ENCODE data around the gene GABPB2. TPM values are rescaled to one million over a fixed set of nuclear protein-coding genes. Genes with fewer than 3 reads are reported as not detected.

The GABPB2 gene
- total and polyA plus RNA-seq, 2 of the 13 experiments (the other 11 are each of a cell fraction or from before 2014, with no cell fraction given) = 0.09 TPM; not detected in 1

- TF ChIP-seq, protein P1, sequence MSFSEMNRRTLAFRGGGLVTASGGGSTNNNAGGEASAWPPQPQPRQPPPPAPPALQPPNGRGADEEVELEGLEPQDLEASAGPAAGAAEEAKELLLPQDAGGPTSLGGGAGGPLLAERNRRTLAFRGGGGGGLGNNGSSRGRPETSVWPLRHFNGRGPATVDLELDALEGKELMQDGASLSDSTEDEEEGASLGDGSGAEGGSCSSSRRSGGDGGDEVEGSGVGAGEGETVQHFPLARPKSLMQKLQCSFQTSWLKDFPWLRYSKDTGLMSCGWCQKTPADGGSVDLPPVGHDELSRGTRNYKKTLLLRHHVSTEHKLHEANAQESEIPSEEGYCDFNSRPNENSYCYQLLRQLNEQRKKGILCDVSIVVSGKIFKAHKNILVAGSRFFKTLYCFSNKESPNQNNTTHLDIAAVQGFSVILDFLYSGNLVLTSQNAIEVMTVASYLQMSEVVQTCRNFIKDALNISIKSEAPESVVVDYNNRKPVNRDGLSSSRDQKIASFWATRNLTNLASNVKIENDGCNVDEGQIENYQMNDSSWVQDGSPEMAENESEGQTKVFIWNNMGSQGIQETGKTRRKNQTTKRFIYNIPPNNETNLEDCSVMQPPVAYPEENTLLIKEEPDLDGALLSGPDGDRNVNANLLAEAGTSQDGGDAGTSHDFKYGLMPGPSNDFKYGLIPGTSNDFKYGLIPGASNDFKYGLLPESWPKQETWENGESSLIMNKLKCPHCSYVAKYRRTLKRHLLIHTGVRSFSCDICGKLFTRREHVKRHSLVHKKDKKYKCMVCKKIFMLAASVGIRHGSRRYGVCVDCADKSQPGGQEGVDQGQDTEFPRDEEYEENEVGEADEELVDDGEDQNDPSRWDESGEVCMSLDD (CRISPR knock-in tag; IDR thresholded peaks at IDR 0.05; ENCODE audit: borderline replicate concordance) = no peak
- TF ChIP-seq TOE1 (CRISPR knock-in tag; IDR thresholded peaks at IDR 0.05) = no peak
- TF ChIP-seq ZBTB39 (CRISPR knock-in tag; IDR thresholded peaks at IDR 0.05) = no peak
- no peak for TF ChIP-seq ISX (CRISPR knock-in tag; conservative IDR thresholded peaks at IDR 0.05)
- TF ChIP-seq ZNF549 (CRISPR knock-in tag; IDR thresholded peaks at IDR 0.05) = 0 out of 2 replicates have a peak, but pooled peaks have one; percentile 57
- TF ChIP-seq ZNF598 (CRISPR knock-in tag; IDR thresholded peaks at IDR 0.05; ENCODE audit: borderline replicate concordance) = no peak
- peak; percentile 49; the same call in 1 of the 2 replicates for TF ChIP-seq ZNF230 (CRISPR knock-in tag; IDR thresholded peaks at IDR 0.05)
- TF ChIP-seq CBX5 (CRISPR knock-in tag; IDR thresholded peaks at IDR 0.05; ENCODE audit: borderline replicate concordance) = peak; percentile 82
- no peak for TF ChIP-seq ZNF292 (CRISPR knock-in tag; IDR thresholded peaks at IDR 0.05; ENCODE audit: borderline replicate concordance, low read depth)
- no peak for TF ChIP-seq ZNF678 (CRISPR knock-in tag; IDR thresholded peaks at IDR 0.05)
- peak; percentile 82; the same call in 1 of the 2 replicates for TF ChIP-seq ZFP1 (CRISPR knock-in tag; IDR thresholded peaks at IDR 0.05)
- TF ChIP-seq NFAT5 (CRISPR knock-in tag; IDR thresholded peaks at IDR 0.05) = no peak
- TF ChIP-seq MED8 (CRISPR knock-in tag; IDR thresholded peaks at IDR 0.05; ENCODE audit: insufficient replicate concordance) = no peak
- no peak for TF ChIP-seq IKZF1 (IDR thresholded peaks at IDR 0.05)
- TF ChIP-seq ZNF724P (CRISPR knock-in tag; IDR thresholded peaks at IDR 0.05; ENCODE audit: borderline replicate concordance) = no peak
- no peak for TF ChIP-seq HOXA7 (CRISPR knock-in tag; IDR thresholded peaks at IDR 0.05)
- TF ChIP-seq KLF9 (CRISPR knock-in tag; IDR thresholded peaks at IDR 0.05; ENCODE audit: low read depth) = no peak
- 0 out of 2 replicates have a peak, but pooled peaks have one; percentile 73 for TF ChIP-seq ZNF367 (CRISPR knock-in tag; IDR thresholded peaks at IDR 0.05; ENCODE audit: borderline replicate concordance)
Measured at GRCh38 chr1:151165738-151166504, 95.4 kb downstream of the GABPB2 start, which contains the start of the genes LYSMD1 and SCNM1 (continued).
